ENCODE measurements around the gene KLHL11.
A peak's percentile ranks its signal among the peaks of the same experiment; 100 is the strongest.
"Not testable (repeated sequence)": the region's sequence is repeated elsewhere in the genome, so short reads cannot be mapped to it uniquely, and the experiment has no call there.

KLHL11 gene

DNA sequence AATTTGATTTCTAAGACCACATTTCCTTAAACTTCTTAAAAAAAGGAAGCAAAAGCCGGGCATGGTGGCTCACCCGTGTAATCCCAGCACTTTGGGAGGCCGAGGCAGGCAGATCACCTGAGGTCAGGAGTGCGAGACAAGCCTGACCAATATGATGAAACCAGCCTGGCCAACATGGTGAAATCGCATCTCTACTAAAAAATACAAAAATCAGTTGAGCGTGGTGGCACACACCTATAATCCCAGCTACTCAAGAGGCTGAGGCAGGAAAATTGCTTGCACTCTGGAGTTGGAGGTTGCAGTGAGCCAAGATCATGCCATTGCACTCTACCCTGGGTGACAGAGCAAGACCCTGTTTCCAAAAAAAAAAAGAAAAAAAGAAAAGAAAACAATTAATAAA lies 24.4 kb downstream of the KLHL11 start:
- not testable (repeated sequence) for H3K36me3 ChIP-seq (ENCODE audit: insufficient read depth, low read length); H3K27me3 ChIP-seq (ENCODE audit: insufficient read depth, low read length); H3K4me3 ChIP-seq (ENCODE audit: low read length); H2AFZ ChIP-seq (ENCODE audit: low read depth, low read length); H3K9me3 ChIP-seq (ENCODE audit: low read length); H3K4me1 ChIP-seq (ENCODE audit: insufficient read depth, low read length)

DNA sequence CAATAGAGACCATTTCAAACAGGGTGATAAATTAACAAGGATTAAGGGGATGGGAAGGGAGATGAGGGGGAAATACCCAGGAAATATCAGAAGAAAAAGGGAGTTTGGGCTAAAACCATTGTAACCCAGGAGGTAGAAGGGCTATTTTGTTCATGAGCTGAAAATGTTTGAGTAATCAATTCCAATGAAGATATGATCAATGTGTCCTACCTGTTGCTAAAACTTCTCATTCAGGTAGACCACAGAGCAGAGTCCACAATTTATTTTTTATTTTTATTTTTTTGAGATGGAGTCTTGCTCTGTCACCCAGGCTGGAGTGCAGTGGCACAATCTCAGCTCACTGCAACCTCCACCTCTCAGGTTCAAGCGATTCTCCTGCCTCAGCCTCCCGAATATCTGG lies 25.8 kb downstream of the KLHL11 start:
- not testable (repeated sequence) for H3K27me3 ChIP-seq (ENCODE audit: insufficient read depth, low read length); H3K4me3 ChIP-seq (ENCODE audit: low read length); H3K36me3 ChIP-seq (ENCODE audit: insufficient read depth, low read length); H2AFZ ChIP-seq (ENCODE audit: low read depth, low read length); H3K9me3 ChIP-seq (ENCODE audit: low read length); H3K4me1 ChIP-seq (ENCODE audit: insufficient read depth, low read length)

DNA sequence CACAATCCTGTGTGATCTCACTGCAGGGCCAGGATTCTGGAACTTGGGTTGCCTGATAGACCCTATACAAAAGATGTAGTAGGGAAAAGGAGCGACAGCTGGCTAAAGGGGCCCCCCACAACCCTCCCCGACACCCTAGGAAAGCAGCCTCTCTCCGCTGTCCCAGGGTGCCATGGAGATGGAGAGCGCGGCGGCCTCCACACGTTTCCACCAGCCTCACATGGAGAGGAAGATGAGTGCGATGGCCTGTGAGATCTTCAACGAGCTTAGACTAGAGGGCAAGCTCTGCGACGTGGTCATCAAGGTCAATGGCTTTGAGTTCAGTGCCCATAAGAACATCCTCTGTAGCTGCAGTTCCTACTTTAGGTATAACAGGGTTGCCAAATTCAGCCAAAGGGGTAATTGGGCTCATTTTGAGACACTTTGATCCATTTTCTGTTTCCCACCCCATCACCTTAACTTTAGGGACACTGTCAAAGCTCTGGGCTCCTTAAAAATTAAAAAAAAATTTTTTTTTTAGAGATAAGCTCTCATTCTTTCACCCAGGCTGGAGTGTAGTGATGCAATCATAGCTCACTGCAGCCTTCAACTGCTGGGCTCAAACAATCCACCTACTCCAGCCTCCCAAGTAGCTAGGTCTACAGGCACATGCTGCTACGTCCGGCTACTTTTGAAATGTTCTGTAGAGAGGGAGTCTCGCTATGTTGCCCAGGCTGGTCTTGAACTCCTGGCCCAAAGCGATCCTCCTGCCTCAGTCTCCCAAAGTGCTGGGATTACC lies 27.3 kb downstream of the KLHL11 start, which contains the start of gene KLHL10:
Gene KLHL10, plus strand, starts transcription at position 65 of the 778 bp plus-strand sequence. Its CDS starts 108 bp downstream, at position 173.
- H3K9me3 ChIP-seq (ENCODE audit: low read length), result no peaks in the 10 kb centered on the region
- no peaks in the 10 kb centered on the region for H3K27me3 ChIP-seq (ENCODE audit: insufficient read depth, low read length)
- peak within 1 kb of the TSS; percentile 39 for H2AFZ ChIP-seq (ENCODE audit: low read depth, low read length)
- peaks cover 6% of the 10 kb centered on the region for H3K36me3 ChIP-seq (ENCODE audit: insufficient read depth, low read length)
- peak within 1 kb of the TSS; percentile 81 for H3K4me3 ChIP-seq (ENCODE audit: low read length)
- H3K4me1 ChIP-seq (ENCODE audit: insufficient read depth, low read length), result peaks cover 8% of the 10 kb centered on the region

DNA sequence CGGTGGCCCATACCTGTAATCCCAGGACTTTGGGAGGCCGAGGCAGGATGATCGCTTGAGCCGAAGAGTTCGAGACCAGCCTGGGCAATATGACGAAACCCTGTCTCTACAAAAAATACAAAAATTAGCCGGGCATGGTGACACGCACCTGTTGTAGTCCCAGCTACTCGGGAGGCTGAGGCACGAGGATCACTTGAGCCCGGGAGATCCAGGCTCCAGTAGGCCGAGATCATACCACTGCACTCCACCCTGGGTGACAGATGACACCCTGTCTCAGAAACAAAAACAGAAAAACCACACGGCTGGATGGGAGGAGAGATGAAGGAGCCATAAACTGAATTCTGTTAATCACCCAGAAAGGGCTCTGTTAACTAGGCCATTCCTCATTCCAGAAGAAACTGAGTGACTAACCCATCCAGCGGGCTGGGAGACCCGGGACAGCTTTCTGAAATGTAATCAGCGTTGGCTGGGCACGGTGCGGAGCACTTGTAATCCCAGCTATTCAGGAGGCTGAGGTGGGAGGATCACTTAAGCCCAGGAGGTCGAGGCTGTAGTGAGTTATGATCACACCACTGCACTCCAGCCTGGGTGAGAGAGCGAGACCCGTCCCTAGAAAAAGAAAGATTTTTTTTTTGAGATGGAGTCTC lies 28.6 kb downstream of the KLHL11 start:
- peak overlapping the region; percentile 81 for H3K4me3 ChIP-seq (ENCODE audit: low read length)
- H2AFZ ChIP-seq (ENCODE audit: low read depth, low read length), result peak overlapping the region; percentile 39
- no peaks in the 10 kb centered on the region for H3K9me3 ChIP-seq (ENCODE audit: low read length)
- peaks cover 8% of the 10 kb centered on the region for H3K4me1 ChIP-seq (ENCODE audit: insufficient read depth, low read length)
- H3K27me3 ChIP-seq (ENCODE audit: insufficient read depth, low read length), result no peaks in the 10 kb centered on the region
- H3K36me3 ChIP-seq (ENCODE audit: insufficient read depth, low read length), result peaks cover 18% of the 10 kb centered on the region

DNA sequence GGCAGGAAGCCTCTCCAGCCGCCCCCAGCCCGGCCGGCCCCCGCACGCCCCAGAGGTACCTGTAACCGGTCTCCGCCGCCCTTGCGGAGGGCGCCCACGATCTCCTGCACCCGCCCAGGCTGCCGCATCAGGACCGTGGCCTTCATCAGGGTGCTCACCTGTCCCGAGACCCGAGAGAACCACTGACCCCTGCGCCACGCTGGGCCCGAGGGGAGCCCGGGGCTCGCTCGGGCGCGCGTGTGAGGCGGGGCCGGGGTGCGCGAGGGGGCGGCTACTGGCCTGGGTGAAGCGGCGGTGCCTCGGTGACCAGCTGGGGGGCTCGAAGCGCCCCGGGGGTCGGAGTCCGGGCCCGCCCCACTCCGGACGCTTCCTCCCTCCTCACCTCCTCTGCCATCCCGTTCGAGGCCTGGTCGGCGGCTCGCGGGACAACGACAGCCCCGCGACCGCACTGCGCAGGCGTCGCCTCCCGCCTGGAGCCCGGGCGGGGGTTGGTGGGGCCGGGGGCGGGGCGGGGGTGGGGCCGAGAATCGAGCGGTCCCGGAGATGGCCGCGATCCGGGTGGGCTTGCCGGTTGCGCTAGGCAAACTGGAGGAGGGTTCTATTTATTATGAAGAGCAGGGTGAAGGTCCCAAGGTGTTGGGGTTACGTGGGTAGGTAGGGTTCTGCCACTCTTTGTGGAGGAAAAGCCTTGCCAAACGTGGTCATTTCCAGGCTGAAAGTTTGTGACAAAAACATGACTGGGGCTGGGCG lies 29.2 kb downstream of the KLHL11 start, which contains the start of gene NT5C3B:
Gene NT5C3B, minus strand, starts transcription at position 433 of the 750 bp plus-strand sequence. Its CDS starts 39 bp downstream, at position 394.
- Histone ChIP-seq H3K4me3 (ENCODE audit: low read length) (peak within 1 kb of the TSS; percentile 81), H3K36me3 (ENCODE audit: insufficient read depth, low read length) (peaks cover 25% of the 10 kb centered on the region), H2AFZ (ENCODE audit: low read depth, low read length) (peak within 1 kb of the TSS; percentile 70), H3K4me1 (ENCODE audit: insufficient read depth, low read length) (peaks cover 8% of the 10 kb centered on the region), H3K9me3 (ENCODE audit: low read length) (no peaks in the 10 kb centered on the region), H3K27me3 (ENCODE audit: insufficient read depth, low read length) (no peaks in the 10 kb centered on the region)

DNA sequence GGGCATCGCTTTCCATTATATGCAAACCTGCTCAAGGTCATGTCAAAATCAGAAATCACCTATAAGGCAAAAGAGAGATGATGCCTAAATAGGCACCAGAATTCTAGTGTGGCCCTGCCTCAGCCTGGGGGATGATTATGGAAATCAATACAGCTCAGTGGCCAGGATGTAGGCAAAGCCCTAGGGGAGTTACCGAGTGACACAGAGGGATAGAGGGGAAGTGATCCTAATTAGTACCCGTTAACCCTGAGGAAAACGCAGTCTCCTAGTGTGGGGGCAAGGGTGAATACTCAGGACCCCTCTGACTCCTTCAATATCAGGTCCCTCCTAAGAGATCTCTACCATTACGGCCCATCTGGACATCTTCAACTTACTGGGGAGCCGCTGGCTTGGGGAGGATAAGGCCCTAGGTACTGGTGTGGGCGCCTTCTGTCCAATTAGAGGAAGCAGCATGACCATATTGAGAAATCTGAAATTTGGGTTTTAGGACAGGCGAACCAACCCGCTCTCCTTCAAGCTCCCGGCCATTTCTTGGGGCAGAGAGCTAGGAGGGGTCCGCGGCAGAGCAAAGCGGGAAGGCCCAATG lies 29.9 kb downstream of the KLHL11 start:
- H3K4me3 ChIP-seq (ENCODE audit: low read length), result peak overlapping the region; percentile 81
- H2AFZ ChIP-seq (ENCODE audit: low read depth, low read length), result peak overlapping the region; percentile 70
- H3K9me3 ChIP-seq (ENCODE audit: low read length), result no peaks in the 10 kb centered on the region
- peaks cover 31% of the 10 kb centered on the region for H3K36me3 ChIP-seq (ENCODE audit: insufficient read depth, low read length)
- peaks cover 8% of the 10 kb centered on the region for H3K4me1 ChIP-seq (ENCODE audit: insufficient read depth, low read length)
- no peaks in the 10 kb centered on the region for H3K27me3 ChIP-seq (ENCODE audit: insufficient read depth, low read length)

DNA sequence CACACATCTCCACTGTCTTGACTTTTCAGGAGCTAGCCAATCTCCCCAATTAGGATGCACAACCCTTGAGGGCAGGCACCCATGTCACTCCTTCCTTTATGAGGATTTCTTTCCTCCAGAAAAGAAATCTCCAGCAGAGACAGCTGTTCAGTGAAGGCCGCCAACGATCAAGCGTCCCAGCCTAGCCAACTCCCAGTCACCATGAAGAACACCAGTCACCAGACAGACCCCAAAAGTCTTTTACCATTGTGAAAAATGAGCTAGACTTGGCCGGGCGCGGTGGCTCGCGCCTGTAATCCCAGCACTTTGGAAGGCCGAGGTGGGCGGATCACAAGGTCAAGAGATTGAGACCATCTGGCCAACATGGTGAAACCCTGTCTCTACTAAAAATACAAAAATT lies 35.3 kb downstream of the KLHL11 start:
- not testable (repeated sequence) for H3K27me3 ChIP-seq (ENCODE audit: insufficient read depth, low read length); H3K4me3 ChIP-seq (ENCODE audit: low read length); H2AFZ ChIP-seq (ENCODE audit: low read depth, low read length); H3K4me1 ChIP-seq (ENCODE audit: insufficient read depth, low read length); H3K9me3 ChIP-seq (ENCODE audit: low read length)
- H3K36me3 ChIP-seq (ENCODE audit: insufficient read depth, low read length), result peaks cover 69% of the 10 kb centered on the region

DNA sequence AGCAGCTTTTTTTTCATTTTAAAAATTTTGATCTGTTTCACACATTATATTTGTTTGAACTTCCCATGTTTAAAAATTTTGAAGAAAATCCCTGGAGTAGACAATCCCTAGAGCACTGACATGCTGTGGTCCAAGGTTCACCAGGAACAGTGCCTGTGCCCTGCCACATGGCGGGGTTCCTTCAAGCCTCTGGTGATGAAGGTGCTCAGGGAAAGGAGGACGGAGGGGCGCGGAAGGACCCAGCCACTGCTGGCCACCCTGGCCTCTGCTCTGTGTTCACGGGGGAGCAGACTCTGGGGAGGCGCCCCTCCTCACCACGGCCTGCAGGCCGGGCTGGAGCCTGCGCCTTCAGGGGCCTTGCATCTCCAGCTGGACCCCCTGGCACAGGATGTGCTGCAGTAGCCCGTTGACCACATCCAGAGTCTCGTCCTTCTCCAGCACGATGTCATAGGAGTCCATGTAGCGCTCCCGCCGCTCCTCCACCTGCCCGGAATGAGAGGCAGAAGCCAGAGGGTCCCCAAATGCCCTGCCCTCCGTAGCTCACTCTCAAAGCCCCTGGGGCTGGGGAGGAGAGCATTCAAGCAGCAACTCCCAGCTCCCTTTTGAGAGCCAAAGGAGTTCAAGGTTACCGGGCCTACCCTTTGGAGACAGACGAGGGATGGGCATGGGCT lies 39.9 kb downstream of the KLHL11 start:
- H2AFZ ChIP-seq (ENCODE audit: low read depth, low read length), result no peak overlapping the region
- peaks cover 8% of the 10 kb centered on the region for H3K4me1 ChIP-seq (ENCODE audit: insufficient read depth, low read length)
- H3K9me3 ChIP-seq (ENCODE audit: low read length), result no peaks in the 10 kb centered on the region
- H3K4me3 ChIP-seq (ENCODE audit: low read length), result no peak overlapping the region
- H3K27me3 ChIP-seq (ENCODE audit: insufficient read depth, low read length), result no peaks in the 10 kb centered on the region
- H3K36me3 ChIP-seq (ENCODE audit: insufficient read depth, low read length), result peaks cover 50% of the 10 kb centered on the region

DNA sequence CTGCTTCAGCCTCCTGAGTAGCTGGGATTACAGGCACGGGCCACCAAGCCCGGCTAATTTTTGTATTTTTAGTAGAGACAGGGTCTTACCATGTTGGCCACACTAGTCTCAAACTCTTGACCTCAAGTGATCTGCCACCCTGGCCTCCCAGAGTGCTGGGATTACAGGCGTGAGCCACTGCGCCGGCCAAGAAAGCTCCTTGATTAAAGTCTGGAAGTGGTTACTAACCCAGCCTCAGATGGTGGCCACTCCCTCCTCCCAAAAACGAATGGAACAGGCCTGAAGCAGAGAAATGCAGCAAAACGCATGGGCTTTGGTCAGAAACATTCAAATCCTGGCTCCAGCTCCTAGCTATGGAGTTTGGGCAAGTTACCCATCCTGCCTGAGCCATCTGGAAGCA lies 41.1 kb downstream of the KLHL11 start:
- Histone ChIP-seq H3K27me3 (ENCODE audit: insufficient read depth, low read length) (no peaks in the 10 kb centered on the region), H3K36me3 (ENCODE audit: insufficient read depth, low read length) (peaks cover 52% of the 10 kb centered on the region), H3K4me1 (ENCODE audit: insufficient read depth, low read length) (peaks cover 8% of the 10 kb centered on the region), H3K4me3 (ENCODE audit: low read length) (no peak overlapping the region), H3K9me3 (ENCODE audit: low read length) (no peaks in the 10 kb centered on the region), H2AFZ (ENCODE audit: low read depth, low read length) (no peak overlapping the region)

DNA sequence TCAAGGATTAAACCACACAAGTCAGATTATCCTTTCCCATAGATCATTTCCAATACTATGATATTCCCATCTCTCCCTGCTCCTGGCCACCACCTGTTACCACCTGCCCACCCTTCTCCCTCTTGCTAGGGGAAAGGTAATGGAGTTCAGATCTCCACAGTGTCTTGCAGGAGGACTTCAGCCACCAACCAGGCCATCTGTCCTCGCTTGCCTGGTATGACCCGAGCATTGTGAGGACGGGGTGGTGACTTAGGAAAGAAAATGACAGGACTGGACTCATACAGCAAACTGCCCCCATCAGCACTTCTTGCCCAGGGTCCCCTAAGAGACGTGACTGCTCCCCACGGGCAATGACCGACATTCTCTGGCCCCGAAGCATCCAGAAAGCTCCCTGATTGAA lies 41.6 kb downstream of the KLHL11 start:
- no peaks in the 10 kb centered on the region for H3K9me3 ChIP-seq (ENCODE audit: low read length)
- H3K4me1 ChIP-seq (ENCODE audit: insufficient read depth, low read length), result peaks cover 8% of the 10 kb centered on the region
- no peak overlapping the region for H3K4me3 ChIP-seq (ENCODE audit: low read length)
- no peaks in the 10 kb centered on the region for H3K27me3 ChIP-seq (ENCODE audit: insufficient read depth, low read length)
- H2AFZ ChIP-seq (ENCODE audit: low read depth, low read length), result no peak overlapping the region
- H3K36me3 ChIP-seq (ENCODE audit: insufficient read depth, low read length), result peaks cover 47% of the 10 kb centered on the region

DNA sequence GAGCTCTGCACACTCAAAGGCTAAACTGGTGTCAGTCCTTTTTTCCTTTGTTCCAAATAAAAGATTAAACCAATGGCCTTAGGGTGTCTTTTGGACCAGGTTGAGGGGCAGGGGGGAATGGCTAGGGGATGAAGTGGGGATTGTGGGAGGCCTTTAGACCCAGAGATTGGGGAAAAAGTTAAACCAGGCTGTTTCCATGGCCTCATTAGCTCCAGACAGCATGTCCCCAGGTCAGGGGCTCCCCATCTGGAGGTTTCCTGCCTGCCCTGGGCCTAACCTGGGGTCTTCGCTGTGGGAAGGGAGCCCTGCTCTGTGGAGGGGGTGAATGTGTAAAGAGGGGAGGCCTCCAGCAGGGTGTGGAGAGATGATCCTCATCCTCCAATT lies 42.1 kb downstream of the KLHL11 start:
- Histone ChIP-seq H3K36me3 (ENCODE audit: insufficient read depth, low read length) (peaks cover 48% of the 10 kb centered on the region), H3K9me3 (ENCODE audit: low read length) (no peaks in the 10 kb centered on the region), H2AFZ (ENCODE audit: low read depth, low read length) (no peak overlapping the region), H3K4me3 (ENCODE audit: low read length) (no peak overlapping the region), H3K27me3 (ENCODE audit: insufficient read depth, low read length) (no peaks in the 10 kb centered on the region), H3K4me1 (ENCODE audit: insufficient read depth, low read length) (peaks cover 8% of the 10 kb centered on the region)

DNA sequence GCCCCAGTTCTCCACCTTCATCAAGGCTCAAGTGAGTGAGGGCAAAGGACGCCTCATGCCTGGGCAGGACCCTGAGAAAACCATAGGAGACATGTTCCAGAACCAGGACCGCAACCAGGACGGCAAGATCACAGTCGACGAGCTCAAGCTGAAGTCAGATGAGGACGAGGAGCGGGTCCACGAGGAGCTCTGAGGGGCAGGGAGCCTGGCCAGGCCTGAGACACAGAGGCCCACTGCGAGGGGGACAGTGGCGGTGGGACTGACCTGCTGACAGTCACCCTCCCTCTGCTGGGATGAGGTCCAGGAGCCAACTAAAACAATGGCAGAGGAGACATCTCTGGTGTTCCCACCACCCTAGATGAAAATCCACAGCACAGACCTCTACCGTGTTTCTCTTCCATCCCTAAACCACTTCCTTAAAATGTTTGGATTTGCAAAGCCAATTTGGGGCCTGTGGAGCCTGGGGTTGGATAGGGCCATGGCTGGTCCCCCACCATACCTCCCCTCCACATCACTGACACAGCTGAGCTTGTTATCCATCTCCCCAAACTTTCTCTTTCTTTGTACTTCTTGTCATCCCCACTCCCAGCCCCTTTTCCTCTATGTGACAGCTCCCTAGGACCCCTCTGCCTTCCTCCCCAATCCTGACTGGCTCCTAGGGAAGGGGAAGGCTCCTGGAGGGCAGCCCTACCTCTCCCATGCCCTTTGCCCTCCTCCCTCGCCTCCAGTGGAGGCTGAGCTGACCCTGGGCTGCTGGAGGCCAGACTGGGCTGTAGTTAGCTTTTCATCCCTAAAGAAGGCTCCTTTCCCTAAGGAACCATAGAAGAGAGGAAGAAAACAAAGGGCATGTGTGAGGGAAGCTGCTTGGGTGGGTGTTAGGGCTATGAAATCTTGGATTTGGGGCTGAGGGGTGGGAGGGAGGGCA lies 42.7 kb downstream of the KLHL11 start:
- H2AFZ ChIP-seq (ENCODE audit: low read depth, low read length), result no peak overlapping the region
- peaks cover 45% of the 10 kb centered on the region for H3K36me3 ChIP-seq (ENCODE audit: insufficient read depth, low read length)
- H3K4me1 ChIP-seq (ENCODE audit: insufficient read depth, low read length), result peaks cover 8% of the 10 kb centered on the region
- no peak overlapping the region for H3K4me3 ChIP-seq (ENCODE audit: low read length)
- no peaks in the 10 kb centered on the region for H3K27me3 ChIP-seq (ENCODE audit: insufficient read depth, low read length)
- H3K9me3 ChIP-seq (ENCODE audit: low read length), result no peaks in the 10 kb centered on the region

Data from neuron (in vitro differentiated cells).